Neural cell (in vitro differentiated cells): ENCODE results near the gene ZNF678. TPM values are rescaled to one million over a fixed set of nuclear protein-coding genes. Genes with fewer than 3 reads are reported as not detected.

Source experiments
- H2AFZ ChIP-seq: fragments of 200-600, 300-800 bp; sonication (generic), shearing (Covaris generic); 2 replicates; pipeline ENCODE4 v1.6.0; 2014; ENCODE audit warnings: low read depth, mild to moderate bottlenecking, antibody characterized with exemption, low read length, moderate library complexity
- H3F3A ChIP-seq: fragments of 200-600 bp; shearing (Covaris generic); 2 replicates; pipeline ENCODE4 v1.6.1; 2016; ENCODE audit warnings: mild to moderate bottlenecking, moderate library complexity, mixed read lengths, antibody characterized with exemption, low read length; ENCODE audit not compliant: insufficient read depth, poor library complexity, severe bottlenecking
- H3K27ac ChIP-seq: fragments of 200-600, 300-800 bp; sonication (generic), shearing (Covaris generic); 2 replicates; pipeline ENCODE4 v1.5.1; 2014; ENCODE audit warnings: mild to moderate bottlenecking, low read length, moderate library complexity
- H3K27me3 ChIP-seq: fragments of 300-800, 200-600 bp; sonication (generic), shearing (Covaris generic); 2 replicates; pipeline ENCODE4 v1.6.0; 2014; ENCODE audit warnings: mild to moderate bottlenecking, low read depth, low read length, moderate library complexity; ENCODE audit not compliant: insufficient read depth
- H3K36me3 ChIP-seq: fragments of 300-800, 200-600 bp; sonication (generic), shearing (Covaris generic); 2 replicates; pipeline ENCODE4 v1.5.1; 2014; ENCODE audit warnings: mild to moderate bottlenecking, antibody characterized with exemption, low read length, moderate library complexity; ENCODE audit not compliant: insufficient read depth
- H3K4me2 ChIP-seq: fragments of 300-800, 200-600 bp; sonication (generic), shearing (Covaris generic); 2 replicates; pipeline ENCODE4 v1.6.0; 2014; ENCODE audit warnings: mild to moderate bottlenecking, low read length
- H3K4me3 ChIP-seq: fragments of 300-800, 200-600 bp; sonication (generic), shearing (Covaris generic); 2 replicates; pipeline ENCODE4 v1.5.1; 2014; ENCODE audit warnings: mild to moderate bottlenecking, low read length, moderate library complexity
- H3K79me2 ChIP-seq: fragments of 200-600 bp; shearing (Covaris generic); replicated peaks from 2 replicates; pipeline ENCODE4 v1.6.0; 2014; ENCODE audit warnings: mild to moderate bottlenecking, low read length, moderate library complexity; ENCODE audit not compliant: insufficient read depth
- H3K9ac ChIP-seq: fragments of 300-800, 200-600 bp; sonication (generic), shearing (Covaris generic); 2 replicates; pipeline ENCODE4 v1.6.1; 2016; ENCODE audit warnings: mild to moderate bottlenecking, low read length, mixed read lengths
- H3K9me2 ChIP-seq: fragments of 200-600 bp; shearing (Covaris generic); 2 replicates; pipeline ENCODE4 v1.6.1; 2016; ENCODE audit warnings: mild to moderate bottlenecking, low read length, mixed read lengths; ENCODE audit not compliant: insufficient read depth
- H3K9me3 ChIP-seq: fragments of 200-600, 300-800 bp; sonication (generic), shearing (Covaris generic); 2 replicates; pipeline ENCODE4 v1.6.1; 2016; ENCODE audit warnings: mild to moderate bottlenecking, mixed run types, low read length, moderate library complexity, mixed read lengths
- H4K20me1 ChIP-seq: fragments of 200-600 bp; shearing (Covaris generic); 2 replicates; pipeline ENCODE4 v1.6.1; 2016; ENCODE audit warnings: mild to moderate bottlenecking, mixed run types; ENCODE audit not compliant: insufficient read depth
- EP300 ChIP-seq: fragments of 450-650 bp; conservative IDR thresholded peaks from 2 replicates; pipeline ENCODE4 v1.6.1; 2014; ENCODE audit warnings: antibody characterized with exemption, mild to moderate bottlenecking, moderate library complexity; ENCODE audit not compliant: poor library complexity, severe bottlenecking
- EZH2 ChIP-seq: fragments of 200-600, 300-800 bp; shearing (Covaris generic), sonication (generic); IDR thresholded peaks from 2 replicates; pipeline ENCODE4 v1.6.1; 2014; ENCODE audit warnings: antibody characterized with exemption, low read length, borderline replicate concordance, mild to moderate bottlenecking; ENCODE audit not compliant: insufficient read depth, poor library complexity, severe bottlenecking
- MXI1 ChIP-seq: fragments of 450-650 bp; conservative IDR thresholded peaks from 2 replicates; pipeline ENCODE4 v1.6.1; 2014; ENCODE audit warnings: antibody characterized with exemption, mild to moderate bottlenecking; ENCODE audit not compliant: poor library complexity, severe bottlenecking
- POLR2AphosphoS5 ChIP-seq: IDR thresholded peaks from 2 replicates; pipeline ENCODE4 v1.6.1; 2012
- RAD21 ChIP-seq: fragments of 450-650 bp; conservative IDR thresholded peaks from 2 replicates; pipeline ENCODE4 v1.6.1; 2014; ENCODE audit warnings: antibody characterized with exemption, mild to moderate bottlenecking, moderate library complexity
- REST ChIP-seq: IDR thresholded peaks from 2 replicates; pipeline ENCODE4 v1.6.1; 2012; ENCODE audit warnings: borderline replicate concordance
- SMC3 ChIP-seq: fragments of 450-650 bp; conservative IDR thresholded peaks from 2 replicates; pipeline ENCODE4 v1.6.1; 2014; ENCODE audit warnings: antibody characterized with exemption, mild to moderate bottlenecking, moderate library complexity; ENCODE audit not compliant: poor library complexity
- TAF1 ChIP-seq: IDR thresholded peaks from 2 replicates; pipeline ENCODE4 v1.6.1; 2012; ENCODE audit warnings: low read depth
- polyA plus RNA-seq: library from polyadenylated mRNA; depleted of rRNA; stranded (reverse); fragments of >200 nt; gene quantifications from 2 replicates; pipeline ENCODE4 v1.2.3, GENCODE V29; 2014
- TF ChIP-seq, protein P1 (sequence below): fragments of 450-650 bp; IDR thresholded peaks from 2 replicates; pipeline ENCODE4 v1.5.1; 2014; ENCODE audit warnings: antibody characterized with exemption, mild to moderate bottlenecking, moderate library complexity; ENCODE audit not compliant: poor library complexity, severe bottlenecking

Gene ZNF678
- polyA plus RNA-seq, 1 donor from 2014 or later, result 25.9 TPM

DNA sequence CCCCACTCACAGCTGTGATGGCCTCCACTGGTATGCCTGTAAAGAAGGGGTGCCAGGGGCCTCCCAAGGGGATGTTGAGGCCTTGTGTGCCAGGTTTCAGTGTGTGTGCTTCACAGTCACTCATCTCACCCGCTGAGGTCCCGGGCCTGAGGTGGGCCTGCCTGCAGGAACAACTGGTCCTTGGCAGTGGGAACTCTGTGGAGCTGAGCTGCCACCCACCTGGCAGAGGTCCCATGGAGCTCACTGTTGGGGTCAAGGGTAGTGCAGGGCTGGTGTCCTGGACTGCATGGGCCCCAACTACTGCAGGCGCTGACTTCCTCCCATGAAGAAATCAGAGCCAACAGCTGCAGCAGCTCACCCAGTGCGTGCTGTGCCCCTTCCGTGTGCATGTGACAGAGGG lies 17.3 kb upstream of the ZNF678 start:
- Histone ChIP-seq H2AFZ (no peak overlapping the region), H3K9me2 (no peaks in the 10 kb centered on the region), H3K9ac (no peak overlapping the region), H3K9me3 (no peaks in the 10 kb centered on the region), H3F3A (no peaks in the 10 kb centered on the region), H3K79me2 (no peaks in the 10 kb centered on the region), H4K20me1 (no peaks in the 10 kb centered on the region), H3K36me3 (no peaks in the 10 kb centered on the region), H3K4me2 (no peak overlapping the region), H3K27me3 (peaks cover 4% of the 10 kb centered on the region), H3K4me3 (no peak overlapping the region), H3K27ac (no peak overlapping the region)
- TF ChIP-seq RAD21, result no peak
- no peak for TF ChIP-seq REST
- no peak for TF ChIP-seq MXI1
- TF ChIP-seq EP300, result no peak
- no peak for TF ChIP-seq EZH2
- TF ChIP-seq TAF1, result no peak
- TF ChIP-seq SMC3, result no peak
- TF ChIP-seq, protein P1, sequence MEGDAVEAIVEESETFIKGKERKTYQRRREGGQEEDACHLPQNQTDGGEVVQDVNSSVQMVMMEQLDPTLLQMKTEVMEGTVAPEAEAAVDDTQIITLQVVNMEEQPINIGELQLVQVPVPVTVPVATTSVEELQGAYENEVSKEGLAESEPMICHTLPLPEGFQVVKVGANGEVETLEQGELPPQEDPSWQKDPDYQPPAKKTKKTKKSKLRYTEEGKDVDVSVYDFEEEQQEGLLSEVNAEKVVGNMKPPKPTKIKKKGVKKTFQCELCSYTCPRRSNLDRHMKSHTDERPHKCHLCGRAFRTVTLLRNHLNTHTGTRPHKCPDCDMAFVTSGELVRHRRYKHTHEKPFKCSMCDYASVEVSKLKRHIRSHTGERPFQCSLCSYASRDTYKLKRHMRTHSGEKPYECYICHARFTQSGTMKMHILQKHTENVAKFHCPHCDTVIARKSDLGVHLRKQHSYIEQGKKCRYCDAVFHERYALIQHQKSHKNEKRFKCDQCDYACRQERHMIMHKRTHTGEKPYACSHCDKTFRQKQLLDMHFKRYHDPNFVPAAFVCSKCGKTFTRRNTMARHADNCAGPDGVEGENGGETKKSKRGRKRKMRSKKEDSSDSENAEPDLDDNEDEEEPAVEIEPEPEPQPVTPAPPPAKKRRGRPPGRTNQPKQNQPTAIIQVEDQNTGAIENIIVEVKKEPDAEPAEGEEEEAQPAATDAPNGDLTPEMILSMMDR, result no peak
- TF ChIP-seq POLR2AphosphoS5, result no peak

DNA sequence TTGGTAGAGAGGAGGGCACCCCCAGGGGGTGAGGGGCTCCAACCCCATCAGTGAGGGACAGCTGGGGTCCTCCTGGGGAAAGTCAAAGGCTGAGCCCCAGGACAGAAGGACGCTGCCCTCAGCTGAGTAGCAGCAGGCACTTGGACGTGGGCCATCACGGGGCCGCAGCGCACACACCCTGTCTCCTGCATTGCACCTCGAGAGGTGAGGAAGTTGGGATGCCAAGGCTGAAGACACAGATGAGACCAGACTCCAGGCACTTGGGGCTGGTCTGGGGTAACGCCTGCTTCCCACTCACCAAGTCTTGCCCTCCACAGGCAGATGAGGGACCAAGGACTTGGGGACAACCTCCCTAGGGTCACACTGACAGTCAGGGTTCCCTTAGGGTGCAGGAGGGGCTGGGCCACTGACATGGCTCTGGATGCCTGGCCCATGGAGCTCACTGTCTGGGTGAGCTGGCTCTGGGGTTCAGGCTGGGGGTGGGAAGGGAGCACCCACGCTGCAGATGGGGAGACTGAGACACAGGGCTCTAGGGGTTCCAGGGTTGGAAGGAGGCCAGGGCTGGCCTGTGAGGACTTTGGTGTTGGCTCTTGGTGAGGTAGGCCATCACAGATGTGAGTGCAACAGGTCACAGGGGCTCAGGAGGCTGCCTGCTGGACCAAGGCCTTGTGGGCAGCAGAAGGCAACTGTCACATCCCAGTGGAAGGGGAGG lies 16.6 kb upstream of the ZNF678 start:
- Histone ChIP-seq H3K9me2 (no peaks in the 10 kb centered on the region), H3K9me3 (no peaks in the 10 kb centered on the region), H3F3A (no peaks in the 10 kb centered on the region), H4K20me1 (no peaks in the 10 kb centered on the region), H2AFZ (no peak overlapping the region), H3K36me3 (no peaks in the 10 kb centered on the region), H3K27ac (no peak overlapping the region), H3K27me3 (peaks cover 4% of the 10 kb centered on the region), H3K4me2 (no peak overlapping the region), H3K4me3 (no peak overlapping the region), H3K9ac (no peak overlapping the region), H3K79me2 (no peaks in the 10 kb centered on the region)
- no peak for TF ChIP-seq REST
- TF ChIP-seq, protein P1, result no peak
- TF ChIP-seq EZH2, result no peak
- no peak for TF ChIP-seq TAF1
- no peak for TF ChIP-seq MXI1
- no peak for TF ChIP-seq SMC3
- no peak for TF ChIP-seq POLR2AphosphoS5
- TF ChIP-seq EP300, result no peak
- no peak for TF ChIP-seq RAD21
